Mesendoderm (in vitro differentiated cells): ENCODE data around the gene MIXL1.
A peak's percentile ranks its signal among the peaks of the same experiment; 100 is the strongest.

ENCODE experiments used
- DNase-seq: peaks from one replicate; pipeline ENCODE4 v3.0.0; 2013
- H2AK5ac ChIP-seq: 2 replicates; pipeline ENCODE4 v1.6.1; 2013; ENCODE audit warnings: low read length, inconsistent platforms
- H2BK120ac ChIP-seq: 2 replicates; pipeline ENCODE4 v1.6.1; 2013; ENCODE audit warnings: low read depth, mild to moderate bottlenecking, low read length, moderate library complexity, mixed read lengths
- H2BK15ac ChIP-seq: replicated peaks from 2 replicates; pipeline ENCODE4 v1.6.1; 2013; ENCODE audit warnings: low read depth, mild to moderate bottlenecking, moderate library complexity
- H2BK5ac ChIP-seq: 2 replicates; pipeline ENCODE4 v1.6.1; 2013; ENCODE audit warnings: low read length, inconsistent platforms
- H3K18ac ChIP-seq: 2 replicates; pipeline ENCODE4 v1.6.1; 2013; ENCODE audit warnings: mild to moderate bottlenecking, low read length, mixed read lengths
- H3K23ac ChIP-seq: one replicate; pipeline ENCODE4 v1.6.1; 2013; ENCODE audit warnings: low read length
- H3K27ac ChIP-seq: 2 replicates; pipeline ENCODE4 v1.5.1; 2013; ENCODE audit warnings: low read depth, mild to moderate bottlenecking, inconsistent platforms, low read length, moderate library complexity
- H3K27me3 ChIP-seq: 2 replicates; pipeline ENCODE4 v1.6.1; 2013; ENCODE audit warnings: low read length, control low read depth, mild to moderate bottlenecking, inconsistent platforms; ENCODE audit not compliant: insufficient read depth, poor library complexity
- H3K36me3 ChIP-seq: 2 replicates; pipeline ENCODE4 v1.6.1; 2013; ENCODE audit warnings: low read length, inconsistent platforms; ENCODE audit not compliant: control insufficient read depth, insufficient read depth
- H3K4ac ChIP-seq: one replicate; pipeline ENCODE4 v1.6.1; 2013; ENCODE audit warnings: low read depth, mild to moderate bottlenecking, low read length, moderate library complexity
- H3K4me1 ChIP-seq: 2 replicates; pipeline ENCODE4 v1.6.1; 2013; ENCODE audit warnings: low read depth, low read length, inconsistent platforms; ENCODE audit not compliant: control insufficient read depth
- H3K4me2 ChIP-seq: 2 replicates; pipeline ENCODE4 v1.6.1; 2013; ENCODE audit warnings: low read length
- H3K4me3 ChIP-seq: 2 replicates; pipeline ENCODE4 v1.5.1; 2013; ENCODE audit warnings: mild to moderate bottlenecking, low read length
- H3K56ac ChIP-seq: one replicate; pipeline ENCODE4 v1.6.1; 2013; ENCODE audit warnings: low read length
- H3K79me1 ChIP-seq: 2 replicates; pipeline ENCODE4 v1.6.1; 2013; ENCODE audit warnings: low read length, inconsistent platforms
- H3K79me2 ChIP-seq: 2 replicates; pipeline ENCODE4 v1.6.1; 2013; ENCODE audit warnings: mild to moderate bottlenecking, low read length; ENCODE audit not compliant: control insufficient read depth, insufficient read depth
- H3K9ac ChIP-seq: 2 replicates; pipeline ENCODE4 v1.6.1; 2013; ENCODE audit warnings: low read length, inconsistent platforms
- H4K5ac ChIP-seq: one replicate; pipeline ENCODE4 v1.6.1; 2013; ENCODE audit warnings: low read length
- H4K8ac ChIP-seq: one replicate; pipeline ENCODE4 v1.6.1; 2013; ENCODE audit warnings: low read depth, mild to moderate bottlenecking, control low read depth, low read length, moderate library complexity
- WGBS: extraction: QIAGEN DNeasy Blood & Tissue Kit; methylation state at CpG from one replicate; pipeline ENCODE4 v1.1.7; 2013; ENCODE audit warnings: low lambda C conversion rate, missing lambda C conversion rate; ENCODE audit not compliant: insufficient coverage; ENCODE audit errors: extremely low coverage; 5-methylcytosine and 5-hydroxymethylcytosine counted together

Gene MIXL1

DNA sequence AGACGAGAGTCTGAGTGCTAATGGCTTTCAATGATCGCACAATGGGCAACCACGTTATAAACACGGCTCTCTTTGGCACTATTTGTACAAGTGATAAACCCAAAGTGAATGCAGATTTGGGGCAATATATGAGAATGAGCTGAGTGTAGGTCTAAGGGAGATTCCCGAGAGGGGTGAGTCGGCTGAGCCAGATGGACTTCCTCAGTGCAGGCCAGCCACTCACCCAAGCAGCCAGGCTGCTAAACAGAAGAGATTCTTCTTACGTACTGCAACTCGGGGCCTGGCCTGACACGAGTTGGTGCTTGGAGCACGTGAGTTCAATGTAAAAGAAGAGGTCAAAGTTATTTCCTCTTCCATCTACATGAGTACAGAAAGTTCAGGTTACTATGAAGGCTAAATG, 6.2 kb upstream of the MIXL1 start:
- Histone ChIP-seq H3K79me1 (no peaks in the 10 kb centered on the region), H2AK5ac (peak overlapping the region; percentile 27), H2BK120ac (peak overlapping the region; percentile 75), H3K18ac (peak overlapping the region; percentile 63), H4K5ac (peak overlapping the region; percentile 51), H2BK15ac (no peak overlapping the region), H3K9ac (peak overlapping the region; percentile 13), H3K27me3 (no peaks in the 10 kb centered on the region), H3K79me2 (no peaks in the 10 kb centered on the region), H3K4me1 (peaks cover 31% of the 10 kb centered on the region), H4K8ac (no peak overlapping the region), H3K23ac (no peak overlapping the region), H2BK5ac (peak overlapping the region; percentile 74), H3K36me3 (no peaks in the 10 kb centered on the region), H3K27ac (no peak overlapping the region), H3K4me3 (no peak overlapping the region), H3K4me2 (no peak overlapping the region), H3K56ac (peak overlapping the region; percentile 54), H3K4ac (peak overlapping the region; percentile 97)
- no CpG with 5 or more reads among the region's 10 CpGs for WGBS
- no peak for DNase-seq

GRCh38 chr1:226220473-226221189, 2.8 kb upstream of the MIXL1 start:
- no peak overlapping the region for H3K23ac ChIP-seq
- H3K18ac ChIP-seq = peak overlapping the region; percentile 88
- no peak overlapping the region for H2BK15ac ChIP-seq
- peak; percentile 85 for DNase-seq
- H2BK120ac ChIP-seq = peak overlapping the region; percentile 95
- WGBS = no CpG with 5 or more reads among the region's 11 CpGs
- H3K4me1 ChIP-seq = peaks cover 16% of the 10 kb centered on the region
- H3K36me3 ChIP-seq = peaks cover 5% of the 10 kb centered on the region
- peak overlapping the region; percentile 97 for H3K27ac ChIP-seq
- peak overlapping the region; percentile 48 for H3K9ac ChIP-seq
- no peak overlapping the region for H2AK5ac ChIP-seq
- H3K4me2 ChIP-seq = no peak overlapping the region
- H3K27me3 ChIP-seq = no peaks in the 10 kb centered on the region
- no peak overlapping the region for H3K4me3 ChIP-seq
- H3K79me1 ChIP-seq = peaks cover under 1% of the 10 kb centered on the region
- peak overlapping the region; percentile 91 for H2BK5ac ChIP-seq
- no peak overlapping the region for H4K5ac ChIP-seq
- H3K79me2 ChIP-seq = peaks cover 16% of the 10 kb centered on the region
- peak overlapping the region; percentile 78 for H3K56ac ChIP-seq
- peak overlapping the region; percentile 92 for H3K4ac ChIP-seq
- peak overlapping the region; percentile 76 for H4K8ac ChIP-seq

GRCh38 chr1:226222686-226223085, 778 bp upstream of the MIXL1 start:
- Histone ChIP-seq H3K36me3 (peaks cover 10% of the 10 kb centered on the region), H4K5ac (peak overlapping the region; percentile 92), H3K9ac (peak overlapping the region; percentile 44), H3K4me1 (peaks cover 12% of the 10 kb centered on the region), H2BK120ac (peak overlapping the region; percentile 96), H4K8ac (no peak overlapping the region), H2AK5ac (peak overlapping the region; percentile 98), H2BK15ac (peak overlapping the region; percentile 41), H3K18ac (peak overlapping the region; percentile 85), H3K27ac (peak overlapping the region; percentile 86), H3K79me1 (peaks cover 4% of the 10 kb centered on the region), H2BK5ac (peak overlapping the region; percentile 94), H3K4ac (peak overlapping the region; percentile 98), H3K79me2 (peaks cover 24% of the 10 kb centered on the region), H3K4me3 (no peak overlapping the region), H3K56ac (peak overlapping the region; percentile 82), H3K27me3 (no peaks in the 10 kb centered on the region), H3K23ac (no peak overlapping the region), H3K4me2 (no peak overlapping the region)
- no peak for DNase-seq
- no CpG with 5 or more reads among the region's 10 CpGs for WGBS

GRCh38 chr1:226223786-226224244, 351 bp downstream of the MIXL1 start:
- H2BK15ac ChIP-seq = no peak overlapping the region

GRCh38 chr1:226226601-226227000, 3.1 kb downstream of the MIXL1 start:
- Histone ChIP-seq H2BK15ac (no peak overlapping the region), H3K4me2 (peak overlapping the region; percentile 16), H4K5ac (no peak overlapping the region), H2BK120ac (no peak overlapping the region), H3K23ac (no peak overlapping the region), H2BK5ac (no peak overlapping the region), H3K9ac (peak overlapping the region; percentile 7), H3K27me3 (no peaks in the 10 kb centered on the region), H3K4me3 (peak overlapping the region; percentile 6), H2AK5ac (no peak overlapping the region), H4K8ac (no peak overlapping the region), H3K36me3 (peaks cover 10% of the 10 kb centered on the region), H3K79me2 (peaks cover 24% of the 10 kb centered on the region), H3K4me1 (peaks cover 12% of the 10 kb centered on the region), H3K18ac (no peak overlapping the region), H3K27ac (no peak overlapping the region), H3K79me1 (peaks cover 4% of the 10 kb centered on the region), H3K56ac (no peak overlapping the region), H3K4ac (no peak overlapping the region)
- WGBS = no CpG with 5 or more reads among the region's 3 CpGs
- DNase-seq = no peak

More at GRCh38 chr1:226223786-226224244, 351 bp downstream of the MIXL1 start:
- peak overlapping the region; percentile 97 for H3K56ac ChIP-seq
- H3K4me2 ChIP-seq = peak overlapping the region; percentile 9
- peak overlapping the region; percentile 92 for H3K23ac ChIP-seq
- H3K4me1 ChIP-seq = peaks cover 12% of the 10 kb centered on the region
- peak overlapping the region; percentile 44 for H3K18ac ChIP-seq
- WGBS = no CpG with 5 or more reads among the region's 55 CpGs
- peak overlapping the region; percentile 75 for H3K4me3 ChIP-seq
- H3K4ac ChIP-seq = peak overlapping the region; percentile 17
- H3K9ac ChIP-seq = peak overlapping the region; percentile 91
- no peak overlapping the region for H4K8ac ChIP-seq
- DNase-seq = peak; percentile 57
- peaks cover 10% of the 10 kb centered on the region for H3K36me3 ChIP-seq
- H2BK120ac ChIP-seq = no peak overlapping the region
- peaks cover 4% of the 10 kb centered on the region for H3K79me1 ChIP-seq
- peak overlapping the region; percentile 94 for H2BK5ac ChIP-seq
- H2AK5ac ChIP-seq = no peak overlapping the region
- H3K27me3 ChIP-seq = no peaks in the 10 kb centered on the region
- H4K5ac ChIP-seq = no peak overlapping the region
- H3K27ac ChIP-seq = peak overlapping the region; percentile 86
- H3K79me2 ChIP-seq = peaks cover 24% of the 10 kb centered on the region
